HFFc6 (cell line): ENCODE data around the gene SLC4A1. TPM values are rescaled to one million over a fixed set of nuclear protein-coding genes. Genes with fewer than 3 reads are reported as not detected.

Source experiments
- DNase-seq: peaks from one replicate; pipeline ENCODE4 v3.0.0-alpha.2; 2018
- H3K27ac Mint-ChIP-seq: 2 replicates; pipeline ENCODE4 v1.8.0; 2020; ENCODE audit warnings: mild to moderate bottlenecking, mixed read lengths
- H3K27me3 Mint-ChIP-seq: 2 replicates; pipeline ENCODE4 v1.8.0; 2021; ENCODE audit warnings: mild to moderate bottlenecking, moderate library complexity, mixed read lengths; ENCODE audit not compliant: insufficient read depth
- H3K36me3 Mint-ChIP-seq: 2 replicates; pipeline ENCODE4 v1.8.0; 2021; ENCODE audit warnings: low read depth, mixed read lengths
- H3K4me1 Mint-ChIP-seq: 2 replicates; pipeline ENCODE4 v1.8.0; 2020; ENCODE audit warnings: low read depth, mixed read lengths
- H3K4me3 Mint-ChIP-seq: 2 replicates; pipeline ENCODE4 v1.8.0; 2020; ENCODE audit warnings: mild to moderate bottlenecking, moderate library complexity, mixed read lengths
- H3K9me3 Mint-ChIP-seq: 2 replicates; pipeline ENCODE4 v1.8.0; 2020; ENCODE audit warnings: mild to moderate bottlenecking, mixed read lengths
- total RNA-seq, 6 experiments: library from RNA; stranded (reverse); fragmentation: NEBNext Ultra II Directional; extraction: Animal tissue kit (Norgen Biotek cat#: 25700); gene quantifications; 2 replicates in 1 of 6; 3 replicates in 5 of 6; pipeline ENCODE4 v1.2.3, GENCODE V29; 2021
- TF ChIP-seq, protein P1 (sequence below): fragments of 200-600 bp; sonication (generic); IDR thresholded peaks from 2 replicates; pipeline ENCODE4 v1.5.0; 2021; ENCODE audit warnings: antibody characterized with exemption, mild to moderate bottlenecking

SLC4A1 gene
- total RNA-seq, 6 experiments from 2014 or later = not detected

DNA sequence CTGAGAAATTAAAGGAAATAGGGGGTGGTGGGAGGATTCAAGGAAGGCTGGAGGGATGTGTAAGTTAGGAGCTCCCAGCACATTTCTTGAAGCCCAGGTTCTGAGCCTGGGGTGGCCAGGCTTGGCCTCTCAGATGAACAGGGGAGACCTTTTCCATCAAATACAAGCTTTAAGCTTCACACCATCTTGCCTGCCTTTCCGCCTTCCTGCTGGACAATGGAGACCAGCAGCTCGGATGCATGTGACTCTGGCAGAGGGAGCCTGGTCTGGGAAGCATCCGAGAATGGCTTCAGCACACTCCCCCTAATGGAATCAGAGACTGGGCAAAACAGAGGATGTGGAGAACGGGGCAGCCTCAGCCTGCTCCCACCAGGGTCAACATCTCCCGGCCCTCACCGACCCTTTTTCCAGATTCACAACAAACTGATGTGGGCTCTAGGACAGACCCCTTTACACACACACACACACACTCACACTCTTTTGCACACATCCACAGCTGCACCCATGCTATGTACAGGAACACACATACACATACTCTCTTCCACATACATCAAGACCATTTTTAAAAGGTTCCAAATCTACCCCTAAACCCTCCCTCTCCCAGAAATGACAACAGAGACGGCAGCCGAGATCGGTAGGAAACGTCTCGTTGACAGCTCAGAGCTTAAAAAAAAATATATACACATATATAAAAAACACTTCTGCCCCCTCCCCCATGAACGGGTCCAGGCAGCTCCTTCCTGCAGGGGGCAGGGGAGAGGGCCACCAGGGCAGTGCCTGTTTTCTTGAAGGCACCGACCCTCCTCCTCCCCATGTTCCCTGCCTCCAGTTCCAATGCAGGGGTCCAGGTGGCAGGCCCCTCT is 61.7 kb downstream of the SLC4A1 start:
- Mint-ChIP-seq H3K4me3 (no peak overlapping the region), H3K27ac (peak overlapping the region; percentile 32), H3K9me3 (no peaks in the 10 kb centered on the region), H3K27me3 (peaks cover 4% of the 10 kb centered on the region), H3K4me1 (peaks cover 78% of the 10 kb centered on the region), H3K36me3 (peaks cover 25% of the 10 kb centered on the region)
- no peak for DNase-seq
- TF ChIP-seq, protein P1, sequence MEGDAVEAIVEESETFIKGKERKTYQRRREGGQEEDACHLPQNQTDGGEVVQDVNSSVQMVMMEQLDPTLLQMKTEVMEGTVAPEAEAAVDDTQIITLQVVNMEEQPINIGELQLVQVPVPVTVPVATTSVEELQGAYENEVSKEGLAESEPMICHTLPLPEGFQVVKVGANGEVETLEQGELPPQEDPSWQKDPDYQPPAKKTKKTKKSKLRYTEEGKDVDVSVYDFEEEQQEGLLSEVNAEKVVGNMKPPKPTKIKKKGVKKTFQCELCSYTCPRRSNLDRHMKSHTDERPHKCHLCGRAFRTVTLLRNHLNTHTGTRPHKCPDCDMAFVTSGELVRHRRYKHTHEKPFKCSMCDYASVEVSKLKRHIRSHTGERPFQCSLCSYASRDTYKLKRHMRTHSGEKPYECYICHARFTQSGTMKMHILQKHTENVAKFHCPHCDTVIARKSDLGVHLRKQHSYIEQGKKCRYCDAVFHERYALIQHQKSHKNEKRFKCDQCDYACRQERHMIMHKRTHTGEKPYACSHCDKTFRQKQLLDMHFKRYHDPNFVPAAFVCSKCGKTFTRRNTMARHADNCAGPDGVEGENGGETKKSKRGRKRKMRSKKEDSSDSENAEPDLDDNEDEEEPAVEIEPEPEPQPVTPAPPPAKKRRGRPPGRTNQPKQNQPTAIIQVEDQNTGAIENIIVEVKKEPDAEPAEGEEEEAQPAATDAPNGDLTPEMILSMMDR = peak; percentile 54

DNA sequence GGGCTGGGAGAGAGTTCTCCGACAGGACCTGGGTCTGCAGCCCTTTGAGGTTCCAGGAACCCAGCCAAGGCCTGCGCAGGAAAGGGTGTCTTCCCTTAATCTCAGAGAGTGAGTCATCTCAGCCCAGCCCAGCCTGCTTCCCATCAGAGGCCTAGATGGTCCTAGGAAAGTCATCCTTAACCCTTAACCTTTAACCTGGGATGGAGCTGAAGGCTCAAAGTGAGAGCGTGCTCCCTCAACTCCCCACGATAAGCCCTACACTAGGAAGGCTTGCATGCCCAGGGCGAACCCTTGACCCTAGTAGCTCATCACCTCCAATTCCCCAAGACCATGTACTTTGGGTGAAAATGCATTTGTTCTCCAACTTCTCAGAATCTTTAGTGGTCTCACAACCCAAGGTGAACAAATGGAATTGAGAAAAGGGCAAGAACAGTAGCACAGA is 63.5 kb downstream of the SLC4A1 start:
- peak; percentile 46 for DNase-seq
- Mint-ChIP-seq H3K4me1 (peaks cover 78% of the 10 kb centered on the region), H3K9me3 (no peaks in the 10 kb centered on the region), H3K4me3 (no peak overlapping the region), H3K36me3 (peaks cover 17% of the 10 kb centered on the region), H3K27me3 (peaks cover 4% of the 10 kb centered on the region), H3K27ac (peak overlapping the region; percentile 75)
- TF ChIP-seq, protein P1 = no peak

DNA sequence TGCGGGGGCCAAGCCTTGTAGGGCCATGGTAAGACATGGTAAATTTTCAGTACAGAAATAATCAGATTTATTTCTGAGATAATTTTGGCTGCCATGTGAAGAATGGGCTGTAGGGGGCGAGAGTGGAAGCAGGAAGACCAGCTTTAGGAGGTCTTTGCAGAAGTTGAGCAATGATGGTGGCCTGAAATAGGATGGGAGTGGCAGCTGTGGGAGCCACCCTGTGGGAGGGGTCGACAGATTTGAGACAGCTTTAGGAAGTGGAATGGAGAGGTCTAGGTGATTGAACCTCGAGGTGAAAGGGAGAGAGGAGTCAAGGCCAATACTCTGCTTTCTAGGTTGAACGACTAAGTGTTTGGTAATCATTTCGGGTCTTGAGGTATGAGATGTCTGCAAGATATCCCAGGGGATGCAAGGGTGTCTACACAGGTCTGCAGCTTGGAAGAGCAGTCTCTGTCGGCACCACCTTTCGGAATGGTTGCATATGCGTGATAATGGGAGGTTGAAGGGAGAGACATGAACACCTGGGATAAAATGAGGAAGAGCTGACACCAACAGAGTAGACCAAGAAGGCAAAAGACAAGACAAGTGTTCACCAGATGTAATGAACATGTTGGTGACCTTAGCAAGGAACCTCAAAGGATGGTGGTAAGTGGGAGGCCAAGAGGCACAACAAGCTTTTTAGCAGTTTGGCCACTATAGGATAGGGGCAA is 64.0 kb downstream of the SLC4A1 start:
- Mint-ChIP-seq H3K9me3 (no peaks in the 10 kb centered on the region), H3K27ac (peak overlapping the region; percentile 75), H3K27me3 (peaks cover 4% of the 10 kb centered on the region), H3K36me3 (peaks cover 14% of the 10 kb centered on the region), H3K4me3 (peak overlapping the region; percentile 12; the same call in 1 of the 2 replicates), H3K4me1 (peaks cover 73% of the 10 kb centered on the region)
- peak; percentile 33 for DNase-seq
- TF ChIP-seq, protein P1 = peak; percentile 86

- no peak for DNase-seq
- H3K36me3 Mint-ChIP-seq = peaks cover 8% of the 10 kb centered on the region
- H3K27me3 Mint-ChIP-seq = peaks cover 4% of the 10 kb centered on the region
- H3K27ac Mint-ChIP-seq = peak overlapping the region; percentile 51
- TF ChIP-seq, protein P1 = no peak
- H3K4me1 Mint-ChIP-seq = peaks cover 68% of the 10 kb centered on the region
- no peaks in the 10 kb centered on the region for H3K9me3 Mint-ChIP-seq
- no peak overlapping the region for H3K4me3 Mint-ChIP-seq
These were observed 65.2 kb downstream of the SLC4A1 start for GRCh38 chr17:44202756-44203155.

DNA sequence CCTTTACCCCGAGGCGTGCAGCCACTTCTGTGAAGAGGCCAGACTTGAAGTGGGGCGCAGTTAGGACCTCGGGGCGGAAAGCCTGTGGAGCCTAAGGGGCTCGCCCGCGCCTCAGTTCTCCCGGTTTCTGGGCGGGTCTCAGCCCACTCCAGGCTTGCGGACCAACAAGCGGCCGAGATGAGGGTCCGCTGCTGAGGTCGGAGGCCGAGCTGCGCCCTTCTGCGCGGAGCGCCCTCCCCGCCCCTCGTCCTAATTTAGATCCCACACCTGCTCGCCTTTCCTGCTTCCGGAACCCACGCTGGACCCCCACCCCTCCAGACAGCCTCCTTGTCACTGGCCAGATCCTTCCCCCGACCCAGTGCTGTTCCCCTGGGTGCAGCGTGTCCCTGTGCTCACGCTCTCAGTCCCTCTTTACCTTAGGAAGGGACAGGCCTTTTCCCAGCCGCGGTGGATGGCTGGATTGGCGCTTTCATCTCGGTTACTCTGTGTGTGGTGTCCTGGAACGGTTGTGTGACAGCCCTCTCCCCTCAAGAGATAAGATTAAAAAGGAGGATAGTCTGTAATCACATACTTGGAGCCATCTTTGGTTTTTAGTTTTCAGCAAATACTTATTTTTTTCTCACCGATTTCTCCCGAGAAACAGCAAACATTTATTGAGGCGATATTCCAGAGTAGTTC is 67.3 kb downstream of the SLC4A1 start:
- H3K27ac Mint-ChIP-seq = peak overlapping the region; percentile 97
- peaks cover 4% of the 10 kb centered on the region for H3K27me3 Mint-ChIP-seq
- DNase-seq = no peak
- peaks cover 71% of the 10 kb centered on the region for H3K4me1 Mint-ChIP-seq
- no peaks in the 10 kb centered on the region for H3K9me3 Mint-ChIP-seq
- H3K36me3 Mint-ChIP-seq = peaks cover 9% of the 10 kb centered on the region
- peak overlapping the region; percentile 93 for H3K4me3 Mint-ChIP-seq
- TF ChIP-seq, protein P1 = no peak; the same call in 1 of the 2 replicates
